HG03135 (cell line): ENCODE results near the gene PLSCR2.
"Not testable (repeated sequence)": the region's sequence is repeated elsewhere in the genome, so short reads cannot be mapped to it uniquely, and the experiment has no call there.

Experiments used
- ATAC-seq: cut with Tn5 transposase; IDR thresholded peaks from one replicate; pipeline ENCODE4 v1.9.1; 2021; ENCODE audit warnings: mild to moderate bottlenecking, moderate library complexity; ENCODE audit not compliant: unreplicated experiment

The PLSCR2 gene

GRCh38 chr3:146491303-146491702 is 21.9 kb upstream of the PLSCR2 start:
- no peak for ATAC-seq

- ATAC-seq = no peak
Observed at GRCh38 chr3:146485297-146485696, 15.9 kb upstream of the PLSCR2 start.

DNA sequence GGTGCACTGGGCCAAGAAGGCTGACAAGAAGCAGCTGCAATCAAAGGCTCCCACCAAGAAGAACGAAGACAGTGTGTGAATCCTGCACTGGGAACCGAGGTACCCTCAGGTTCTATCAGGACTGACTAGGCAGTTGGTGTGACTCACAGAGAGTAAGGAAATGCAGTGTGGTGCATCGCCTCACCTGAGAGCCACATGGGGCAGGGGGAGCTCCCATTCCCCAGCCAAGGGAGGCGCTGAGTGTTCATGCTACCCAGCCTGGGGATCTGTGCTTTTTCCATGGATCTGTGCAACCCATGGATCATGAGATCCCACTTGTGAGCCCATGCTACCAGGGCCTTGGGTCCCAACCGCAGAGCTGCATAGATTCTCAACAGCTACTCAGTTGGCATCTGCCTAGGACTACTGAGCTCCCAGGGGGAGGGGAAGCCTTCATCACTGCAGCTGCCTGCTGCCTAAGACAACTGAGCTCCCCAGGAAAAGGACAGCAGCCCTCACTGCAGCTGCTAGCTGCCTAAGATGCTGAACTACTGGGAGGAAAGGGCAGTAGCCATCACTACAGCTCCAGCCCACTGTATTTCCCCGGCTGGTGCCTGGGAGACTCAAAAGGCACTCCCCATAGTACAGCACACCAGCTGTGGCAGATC is 6.9 kb upstream of the PLSCR2 start:
- no peak for ATAC-seq

DNA sequence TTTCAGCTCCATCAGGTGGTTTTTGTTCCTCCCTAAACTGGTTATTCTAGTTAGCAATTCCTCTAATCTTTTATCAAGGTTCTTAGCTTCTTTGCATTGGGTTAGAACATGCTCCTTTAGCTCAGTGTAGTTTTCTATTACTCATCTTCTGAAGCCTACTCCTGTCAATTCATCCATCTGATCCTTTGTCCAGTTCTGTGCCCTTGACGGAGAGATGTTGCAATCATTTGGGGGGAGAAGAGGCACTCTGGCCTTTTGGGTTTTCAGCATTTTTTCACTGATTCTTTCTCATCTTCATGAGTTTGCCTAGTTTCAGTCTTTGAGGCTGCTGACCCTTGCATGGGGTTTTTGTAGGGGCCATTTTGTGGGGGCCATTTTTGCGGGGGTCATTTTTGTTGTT is 5.6 kb upstream of the PLSCR2 start:
- ATAC-seq = not testable (repeated sequence)

- ATAC-seq = no peak
Observed at GRCh38 chr3:146473726-146474125, 4.4 kb upstream of the PLSCR2 start.

- no peak for ATAC-seq
Observed at GRCh38 chr3:146472611-146473010, 3.2 kb upstream of the PLSCR2 start.

DNA sequence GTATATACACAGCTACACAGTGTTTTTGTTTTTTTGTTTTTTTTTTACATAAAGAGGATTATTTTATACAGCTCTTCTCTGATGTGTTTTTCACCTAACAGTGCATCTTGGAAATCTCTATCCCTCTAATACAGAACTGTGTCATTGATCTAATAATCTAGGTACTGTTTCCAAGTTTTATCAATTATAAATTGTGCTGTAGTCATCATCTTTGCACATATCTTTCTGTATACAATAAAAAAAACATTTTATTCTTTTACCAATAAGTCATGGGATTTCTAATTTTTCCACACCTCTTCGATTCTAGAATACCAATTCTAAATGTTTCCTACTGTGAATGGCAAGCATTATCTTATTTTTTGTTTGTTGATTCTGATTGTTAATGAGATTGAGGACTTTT is 1.7 kb upstream of the PLSCR2 start:
- ATAC-seq = no peak

GRCh38 chr3:146470425-146470990 is 1.1 kb upstream of the PLSCR2 start:
- ATAC-seq = no peak

DNA sequence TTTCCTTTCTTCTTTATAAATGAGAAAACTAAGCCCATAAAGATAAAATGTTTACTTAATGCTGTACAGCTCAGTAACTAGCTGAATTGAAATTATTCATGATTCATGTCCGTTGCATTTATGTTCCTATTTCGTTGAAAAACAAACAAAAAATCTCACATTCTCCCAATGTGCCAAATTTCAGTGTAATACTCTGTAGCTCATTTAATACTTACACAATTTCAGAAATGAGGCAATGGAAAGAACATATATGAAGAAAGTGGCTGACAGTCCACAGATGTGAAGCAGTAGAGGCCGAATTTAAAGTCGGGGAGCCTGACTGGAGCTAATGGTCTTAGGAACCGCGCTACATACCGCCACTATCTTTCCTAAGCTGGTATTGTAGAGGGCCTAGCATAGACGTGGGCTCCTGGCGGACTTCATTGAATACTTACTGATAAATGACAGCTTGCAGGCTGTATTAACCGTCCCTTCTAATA is 651 bp downstream of the PLSCR2 start:
- no peak for ATAC-seq

DNA sequence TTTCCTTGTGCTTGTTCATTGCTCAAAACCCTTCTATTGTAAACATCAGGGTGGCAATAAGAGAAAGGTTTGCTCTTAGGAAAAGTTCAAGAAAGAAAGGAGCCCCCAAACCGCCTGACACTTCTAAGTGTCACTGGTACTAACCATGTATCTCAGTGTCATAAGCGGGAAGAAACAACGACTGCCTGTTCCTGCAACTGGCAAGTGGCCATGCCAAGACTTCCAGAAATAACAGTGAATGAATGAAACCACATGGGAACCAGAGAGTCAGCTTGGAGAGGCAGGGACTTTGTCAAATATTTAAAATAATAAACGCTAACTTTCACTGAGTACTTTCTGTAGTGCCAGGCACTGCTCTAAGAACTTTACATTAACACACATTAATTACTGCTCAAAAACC is 1.1 kb downstream of the PLSCR2 start:
- ATAC-seq = no peak

DNA sequence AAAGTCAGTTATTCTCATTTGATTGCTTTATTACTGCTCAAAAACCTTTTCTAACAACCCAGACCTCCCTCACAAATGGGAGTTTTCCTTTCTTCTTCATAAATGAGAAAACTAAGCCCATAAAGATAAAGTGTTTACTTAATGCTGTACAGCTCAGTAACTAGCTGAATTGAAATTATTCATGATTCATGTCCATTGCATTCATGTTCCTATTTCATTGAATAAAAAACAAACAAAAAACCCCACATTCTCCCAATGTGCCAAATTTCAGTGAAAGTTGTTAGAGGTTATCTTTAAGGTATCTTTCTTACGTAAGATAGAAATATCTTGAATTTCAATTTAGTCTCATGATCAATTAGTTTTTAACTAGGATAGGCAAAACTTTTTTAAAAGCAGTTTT is 2.8 kb downstream of the PLSCR2 start:
- no peak for ATAC-seq

DNA sequence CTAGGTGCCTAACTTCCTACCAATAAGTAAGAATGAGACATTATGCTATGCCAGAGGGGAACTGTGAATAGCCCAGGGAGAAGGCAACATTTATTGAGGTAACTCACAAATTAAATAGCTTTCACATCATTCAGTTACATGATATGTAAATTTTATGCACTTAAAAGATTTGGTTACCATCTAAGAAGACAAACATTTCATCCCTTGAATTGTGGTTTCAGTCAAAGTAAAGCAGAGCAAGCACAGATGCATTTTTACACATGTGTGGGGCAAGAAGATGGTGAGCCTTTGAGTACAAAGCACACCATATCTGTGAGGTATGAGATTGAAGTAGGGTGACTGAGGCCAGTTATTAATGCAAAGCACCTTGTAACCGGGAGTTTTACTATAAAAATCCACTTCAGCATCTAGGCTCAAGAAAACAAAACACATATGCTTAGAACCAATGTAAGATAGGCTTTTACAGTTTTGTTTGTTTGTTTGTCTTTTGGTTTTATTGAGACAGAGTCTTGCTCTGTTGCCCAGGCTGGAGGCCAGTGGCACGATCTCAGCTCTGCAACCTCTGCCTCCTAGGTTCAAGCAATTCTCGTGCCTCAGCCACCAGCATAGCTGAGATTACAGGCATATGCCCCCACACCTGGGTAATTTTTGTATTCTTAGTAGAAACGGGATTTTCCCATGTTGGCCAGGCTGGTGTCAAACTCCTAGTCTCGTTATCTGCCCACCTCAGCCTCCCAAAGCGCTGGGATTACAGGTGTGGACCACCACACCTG is 3.5 kb downstream of the PLSCR2 start:
- ATAC-seq = no peak

DNA sequence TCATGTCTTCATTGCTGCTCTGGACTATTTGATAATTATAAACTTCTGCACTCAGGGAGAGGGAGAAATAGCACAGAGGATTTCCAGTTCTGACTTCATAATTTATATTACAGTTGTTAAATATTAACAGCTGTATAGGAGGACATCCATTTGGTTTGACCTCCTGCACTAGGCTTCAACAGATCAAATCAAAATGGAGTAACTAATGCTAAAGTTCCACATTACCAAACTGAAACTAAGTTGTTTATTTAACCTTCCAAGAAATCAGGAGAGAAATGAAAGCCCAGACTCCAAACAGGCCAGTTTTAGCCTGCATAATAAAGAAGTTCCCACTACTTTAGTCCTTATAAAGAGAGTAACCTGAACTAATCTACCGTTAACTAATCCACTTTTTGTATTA is 4.6 kb downstream of the PLSCR2 start:
- no peak for ATAC-seq

GRCh38 chr3:146464005-146464595 is 5.3 kb downstream of the PLSCR2 start:
- ATAC-seq = no peak

- no peak for ATAC-seq
Observed at GRCh38 chr3:146454796-146455195, 14.6 kb downstream of the PLSCR2 start.

DNA sequence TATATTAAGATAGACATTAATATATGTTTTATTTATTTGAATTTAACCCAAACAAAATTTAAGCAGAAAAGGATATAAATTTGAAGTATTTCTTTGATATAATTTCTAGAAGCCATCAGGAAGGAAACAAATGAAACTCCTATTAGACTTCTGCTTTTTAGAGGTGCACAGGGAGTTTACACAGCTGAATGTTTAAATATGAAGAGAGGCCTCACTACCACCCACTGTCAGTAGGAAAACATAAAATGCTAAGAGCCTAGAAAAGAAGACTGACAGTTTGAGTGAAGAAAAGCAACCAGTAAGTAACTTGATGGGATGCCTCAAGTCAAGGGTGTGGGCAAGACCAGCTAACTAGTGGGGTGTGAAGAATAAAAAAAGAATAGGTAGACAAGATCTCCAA is 19.7 kb downstream of the PLSCR2 start:
- no peak for ATAC-seq

- no peak for ATAC-seq
Observed at GRCh38 chr3:146449076-146449475, 20.3 kb downstream of the PLSCR2 start.

GRCh38 chr3:146446026-146446425 is 23.3 kb downstream of the PLSCR2 start:
- no peak for ATAC-seq

DNA sequence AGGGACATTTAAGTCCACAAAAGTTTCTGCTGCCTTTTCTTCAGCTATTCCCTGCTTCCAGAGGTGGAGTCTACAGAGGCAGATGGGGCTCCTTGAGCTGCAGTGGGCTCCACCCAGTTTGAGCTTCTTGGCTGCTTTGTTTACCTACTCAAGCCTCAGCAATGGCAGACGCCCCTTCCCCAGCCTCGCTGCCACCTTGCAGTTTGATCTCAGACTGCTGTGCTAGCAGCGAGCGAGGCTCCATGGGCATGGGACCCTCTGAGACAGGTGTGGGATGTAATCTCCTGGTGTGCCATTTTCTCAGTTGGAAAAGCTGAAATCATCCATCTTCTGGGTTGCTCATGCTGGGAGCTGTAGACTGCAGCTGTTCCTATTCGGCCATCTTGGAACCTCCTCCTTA is 29.1 kb downstream of the PLSCR2 start:
- ATAC-seq = not testable (repeated sequence)

DNA sequence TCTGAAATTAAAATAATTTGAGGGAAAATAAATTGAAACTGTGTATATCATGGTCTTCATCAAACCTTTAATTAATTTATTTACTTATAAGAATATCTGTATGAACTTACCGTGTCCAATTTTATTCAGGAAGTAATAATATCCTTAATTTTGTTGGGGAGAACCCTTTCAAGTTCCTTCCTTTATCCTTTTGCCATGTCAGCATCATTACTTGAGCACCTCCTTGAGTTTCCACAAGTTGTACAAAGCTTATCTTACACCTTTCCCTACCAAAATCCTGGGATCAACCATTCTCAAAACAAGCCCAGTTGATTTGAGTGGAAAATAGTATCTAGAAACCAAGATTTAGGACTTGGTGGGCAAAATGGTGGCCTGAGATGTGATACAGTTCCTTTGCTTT is 37.3 kb downstream of the PLSCR2 start:
- ATAC-seq = no peak

DNA sequence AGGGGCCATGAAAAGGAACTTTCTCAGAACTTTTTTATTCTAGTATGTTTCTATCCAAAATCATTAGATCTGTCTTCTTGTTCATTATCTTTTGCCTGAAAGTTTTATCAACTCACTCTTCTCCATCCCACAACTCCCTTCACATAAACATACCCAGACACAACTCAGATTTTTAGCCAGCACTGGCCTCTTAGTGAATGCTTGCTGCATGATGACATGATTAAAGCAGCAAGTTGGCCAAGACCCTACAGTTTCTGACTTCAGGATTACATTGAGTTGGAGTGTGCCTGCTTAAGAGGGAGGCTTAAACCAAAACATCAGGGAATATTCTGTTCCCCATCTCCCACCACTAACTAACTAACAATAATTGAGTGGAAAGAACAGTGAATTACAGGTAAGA is 38.1 kb downstream of the PLSCR2 start:
- ATAC-seq = no peak

- no peak for ATAC-seq
Observed at GRCh38 chr3:146425341-146425740, 44.0 kb downstream of the PLSCR2 start.
